GM19328 (cell line): Measurements from ENCODE around the gene DDR1.
"Not testable (repeated sequence)": the region's sequence is repeated elsewhere in the genome, so short reads cannot be mapped to it uniquely, and the experiment has no call there.

Source experiments
- ATAC-seq: cut with Tn5 transposase; IDR thresholded peaks from one replicate; pipeline ENCODE4 v1.9.1; 2021; ENCODE audit warnings: mild to moderate bottlenecking, moderate library complexity; ENCODE audit not compliant: unreplicated experiment

Gene DDR1

GRCh38 chr6:30852459-30852858 is 31.9 kb upstream of the DDR1 start:
- ATAC-seq = not testable (repeated sequence)

- no peak for ATAC-seq
Measured at GRCh38 chr6:30854285-30855040, 29.9 kb upstream of the DDR1 start.

- ATAC-seq = no peak
Measured at GRCh38 chr6:30855429-30856075, 28.8 kb upstream of the DDR1 start.

- no peak for ATAC-seq
Measured at GRCh38 chr6:30857112-30857511, 27.2 kb upstream of the DDR1 start.

GRCh38 chr6:30857549-30857948 is 26.8 kb upstream of the DDR1 start:
- ATAC-seq = no peak

GRCh38 chr6:30859726-30860125 is 24.6 kb upstream of the DDR1 start:
- ATAC-seq = not testable (repeated sequence)

GRCh38 chr6:30861257-30862048 is 22.9 kb upstream of the DDR1 start:
- ATAC-seq = no peak

GRCh38 chr6:30862156-30862875 is 22.0 kb upstream of the DDR1 start:
- ATAC-seq = no peak

GRCh38 chr6:30864325-30864724 is 20.0 kb upstream of the DDR1 start:
- ATAC-seq = no peak

GRCh38 chr6:30869241-30869749 is 15.0 kb upstream of the DDR1 start:
- not testable (repeated sequence) for ATAC-seq

- no peak for ATAC-seq
Measured at GRCh38 chr6:30870546-30870945, 13.8 kb upstream of the DDR1 start.

- no peak for ATAC-seq
Measured at GRCh38 chr6:30871592-30872183, 12.6 kb upstream of the DDR1 start.

- ATAC-seq = no peak
Measured at GRCh38 chr6:30873137-30873640, 11.1 kb upstream of the DDR1 start.

- not testable (repeated sequence) for ATAC-seq
Measured at GRCh38 chr6:30873795-30874194, 10.5 kb upstream of the DDR1 start.

GRCh38 chr6:30875244-30876038 is 8.9 kb upstream of the DDR1 start:
- ATAC-seq = no peak

- no peak for ATAC-seq
Measured at GRCh38 chr6:30876039-30876730, 8.1 kb upstream of the DDR1 start.

- ATAC-seq = no peak
Measured at GRCh38 chr6:30877419-30878262, 6.7 kb upstream of the DDR1 start.
